ENCODE results near the gene ZFPM1.

Gene ZFPM1

GRCh38 chr16:88487920-88488851 is 35.1 kb downstream of the ZFPM1 start:
- TF ChIP-seq ZNF274 (IDR thresholded peaks at IDR 0.05; ENCODE audit: low read depth, low read length): no peak
- no peak overlapping the region for H3K4me3 ChIP-seq (ENCODE audit: low read length)

GRCh38 chr16:88489163-88489741 is 36.2 kb downstream of the ZFPM1 start:
- H3K4me3 ChIP-seq (ENCODE audit: low read length): no peak overlapping the region
- no peak for TF ChIP-seq ZNF274 (IDR thresholded peaks at IDR 0.05; ENCODE audit: low read depth, low read length)

DNA sequence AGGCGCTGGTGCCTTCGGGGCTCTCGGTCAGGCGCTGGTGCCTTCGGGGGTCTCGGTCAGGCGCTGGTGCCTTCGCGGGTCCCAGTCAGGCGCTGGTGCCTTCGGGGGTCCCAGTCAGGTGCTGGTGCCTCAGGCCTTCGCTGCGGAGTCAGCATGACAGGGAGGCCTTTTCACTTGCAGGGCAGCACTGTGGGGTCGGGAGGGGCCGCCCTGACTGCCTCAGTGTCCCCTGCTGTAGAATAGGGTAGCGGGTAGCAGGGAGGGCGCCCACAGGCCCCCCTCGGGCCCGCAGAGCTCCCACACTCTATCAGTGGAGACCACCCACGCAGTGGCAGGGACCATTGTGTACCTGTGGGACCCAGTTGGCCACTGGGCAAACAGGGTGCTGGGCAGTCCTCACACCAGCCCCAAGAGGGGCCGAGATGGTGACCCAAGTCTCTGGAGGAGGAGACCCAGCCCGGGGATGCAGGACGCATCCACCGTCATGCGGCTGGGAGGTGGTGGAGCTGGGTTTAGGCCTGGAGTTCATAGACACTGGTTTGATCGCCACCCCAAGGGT is 38.0 kb downstream of the ZFPM1 start:
- TF ChIP-seq ZNF274 (IDR thresholded peaks at IDR 0.05; ENCODE audit: low read depth, low read length): no peak
- H3K4me3 ChIP-seq (ENCODE audit: low read length): no peak overlapping the region

GRCh38 chr16:88491560-88492310 is 38.7 kb downstream of the ZFPM1 start:
- no peak for TF ChIP-seq ZNF274 (IDR thresholded peaks at IDR 0.05; ENCODE audit: low read depth, low read length)
- H3K4me3 ChIP-seq (ENCODE audit: low read length): no peak overlapping the region

GRCh38 chr16:88493879-88494278 is 40.8 kb downstream of the ZFPM1 start:
- TF ChIP-seq ZNF274 (IDR thresholded peaks at IDR 0.05; ENCODE audit: low read depth, low read length): no peak

DNA sequence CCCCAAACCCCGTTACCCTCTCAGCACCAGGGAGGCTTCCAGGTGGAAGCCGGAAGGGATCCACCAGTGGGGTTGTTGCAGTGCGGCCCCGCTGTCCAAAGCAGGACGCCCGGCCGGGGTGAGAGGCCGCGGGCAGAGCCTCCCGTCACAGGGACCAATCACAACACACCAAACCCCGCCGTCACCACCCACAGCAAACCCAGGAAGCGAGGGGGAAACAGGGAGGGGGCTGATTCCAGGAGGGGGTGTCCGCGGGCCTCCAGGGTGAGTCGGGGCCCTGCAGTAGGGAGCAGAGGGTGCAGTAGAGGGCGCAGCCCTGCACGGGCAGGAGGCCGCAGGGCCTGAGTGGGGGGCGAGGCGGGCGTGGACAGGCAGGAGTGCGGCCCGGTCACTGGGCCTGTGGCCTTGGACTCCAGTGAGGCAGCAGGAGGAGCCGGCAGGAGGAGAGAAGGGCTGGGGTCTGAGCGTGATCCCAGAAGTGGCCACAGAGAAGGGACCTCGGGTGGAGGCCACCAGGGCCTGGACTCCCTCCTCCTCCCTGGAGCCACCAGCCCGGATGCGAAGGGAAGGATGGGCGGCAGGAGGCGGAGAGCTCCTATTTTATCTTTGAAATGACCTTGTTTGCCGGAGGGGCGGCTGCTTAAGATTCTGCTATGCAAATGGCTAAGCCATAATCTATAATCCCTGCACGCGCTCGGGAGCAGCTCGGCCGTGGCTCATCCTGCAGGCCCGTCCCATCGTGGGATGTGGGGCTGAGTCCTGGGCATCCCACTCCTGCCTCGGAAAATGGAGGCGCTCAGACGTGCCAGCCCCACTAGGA is 41.5 kb downstream of the ZFPM1 start:
- H3K4me3 ChIP-seq (ENCODE audit: low read length): no peak overlapping the region
- TF ChIP-seq ZNF274 (IDR thresholded peaks at IDR 0.05; ENCODE audit: low read depth, low read length): no peak

More at GRCh38 chr16:88493879-88494278, 40.8 kb downstream of the ZFPM1 start:
- no peak overlapping the region for H3K4me3 ChIP-seq (ENCODE audit: low read length)

DNA sequence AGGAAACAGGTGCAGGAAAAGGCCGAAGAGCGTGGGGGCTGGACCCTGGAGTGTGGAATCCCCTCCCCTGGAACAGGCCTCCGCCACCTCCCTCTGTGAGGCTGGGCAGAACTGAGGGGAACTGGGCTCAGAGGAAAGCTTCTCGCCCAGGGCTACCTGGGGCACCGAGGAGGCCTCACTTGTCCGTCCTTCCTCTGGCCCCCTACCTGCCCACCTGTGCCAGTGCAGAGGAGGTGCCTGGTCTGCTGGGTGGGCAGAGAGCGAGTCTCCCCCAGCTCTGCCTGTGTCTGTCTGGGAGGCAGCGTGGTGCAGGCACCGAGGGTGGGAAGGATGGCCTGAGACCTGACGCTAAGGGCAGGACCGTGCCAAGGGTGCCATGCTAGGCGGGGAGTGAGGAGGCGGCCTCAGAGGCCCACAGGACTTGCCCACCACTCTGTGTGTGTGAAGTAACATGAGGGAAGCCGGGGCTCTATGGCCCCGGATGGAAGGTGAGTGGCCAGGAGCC is 42.2 kb downstream of the ZFPM1 start:
- TF ChIP-seq ZNF274 (IDR thresholded peaks at IDR 0.05; ENCODE audit: low read depth, low read length): no peak
- H3K4me3 ChIP-seq (ENCODE audit: low read length): no peak overlapping the region

- TF ChIP-seq ZNF274 (IDR thresholded peaks at IDR 0.05; ENCODE audit: low read depth, low read length): no peak
Measured at GRCh38 chr16:88497561-88498462, 44.7 kb downstream of the ZFPM1 start.

DNA sequence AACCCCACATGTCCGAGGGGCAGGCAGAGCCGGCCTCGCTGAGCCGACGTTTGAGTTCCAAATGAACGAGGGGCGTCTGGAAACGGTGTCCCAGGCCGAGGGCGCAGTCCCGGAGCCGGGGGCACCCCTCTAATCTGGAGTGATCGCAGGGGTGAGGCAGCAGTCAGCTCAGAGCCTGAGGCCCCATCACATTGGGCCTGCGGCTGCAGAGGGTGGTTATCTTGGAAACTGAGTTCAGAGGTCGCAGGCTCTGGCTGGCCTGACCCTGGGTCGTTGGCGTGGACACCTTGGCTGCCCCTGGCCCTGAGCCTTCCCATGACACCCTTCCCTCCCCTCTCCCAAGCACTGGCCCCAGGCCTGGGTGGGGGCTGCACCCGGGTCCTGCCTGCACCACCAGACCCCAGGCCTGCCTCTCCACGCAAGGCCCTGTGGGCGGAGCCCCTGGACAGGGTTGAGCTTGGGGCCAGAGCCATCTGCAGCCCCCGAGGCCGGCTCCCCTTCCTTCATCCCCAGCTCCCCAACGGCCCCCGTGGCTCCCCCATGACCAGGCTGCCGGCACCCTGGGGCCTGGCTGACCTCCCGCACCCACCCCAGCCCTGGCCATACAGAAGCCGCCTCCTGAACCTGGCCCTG is 45.6 kb downstream of the ZFPM1 start:
- H3K4me3 ChIP-seq (ENCODE audit: low read length): no peak overlapping the region
- TF ChIP-seq ZNF274 (IDR thresholded peaks at IDR 0.05; ENCODE audit: low read depth, low read length): no peak

More at GRCh38 chr16:88497561-88498462, 44.7 kb downstream of the ZFPM1 start:
- no peak overlapping the region for H3K4me3 ChIP-seq (ENCODE audit: low read length)

DNA sequence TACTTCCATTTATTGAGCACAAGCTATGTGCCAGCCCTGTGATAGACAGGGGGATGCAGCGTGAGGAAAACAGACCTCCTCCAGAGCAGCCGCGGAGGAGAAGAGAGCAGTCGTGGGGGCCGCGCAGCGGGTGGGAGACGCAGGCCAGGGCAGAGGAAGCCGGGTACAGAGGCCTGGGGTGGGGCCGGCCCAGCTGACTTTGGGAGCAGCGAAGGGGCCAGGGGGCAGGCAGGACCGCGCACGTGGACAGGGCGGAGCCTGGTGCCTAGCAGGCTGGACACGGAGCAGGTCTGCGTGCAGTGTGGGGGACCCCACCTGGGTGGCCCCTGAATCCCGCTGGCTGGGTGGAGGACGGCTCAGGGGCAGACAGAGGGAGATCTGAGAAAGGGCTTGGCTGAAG is 46.2 kb downstream of the ZFPM1 start:
- no peak overlapping the region for H3K4me3 ChIP-seq (ENCODE audit: low read length)
- TF ChIP-seq ZNF274 (IDR thresholded peaks at IDR 0.05; ENCODE audit: low read depth, low read length): no peak

DNA sequence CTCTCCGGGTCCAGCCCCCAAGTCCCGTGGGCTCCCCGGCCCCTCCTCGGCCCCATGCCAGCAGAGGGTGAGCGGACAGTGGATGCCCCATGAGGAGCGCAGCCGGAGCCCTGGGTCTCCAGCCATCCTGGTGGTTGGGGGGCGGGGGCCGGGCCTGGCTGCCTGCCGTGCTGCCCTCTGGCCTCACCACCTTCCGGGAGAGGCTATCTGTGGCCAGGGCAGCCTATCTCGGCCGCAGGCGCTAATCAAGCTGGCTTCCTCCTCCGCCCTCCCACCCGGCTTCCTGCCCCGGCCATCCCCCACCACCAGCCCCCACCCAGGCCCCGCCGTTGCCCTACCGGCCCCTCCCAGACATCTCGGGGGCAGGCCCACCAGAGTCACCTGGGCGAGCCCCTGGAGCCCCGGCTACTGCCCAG is 46.8 kb downstream of the ZFPM1 start:
- H3K4me3 ChIP-seq (ENCODE audit: low read length): no peak overlapping the region
- TF ChIP-seq ZNF274 (IDR thresholded peaks at IDR 0.05; ENCODE audit: low read depth, low read length): no peak

DNA sequence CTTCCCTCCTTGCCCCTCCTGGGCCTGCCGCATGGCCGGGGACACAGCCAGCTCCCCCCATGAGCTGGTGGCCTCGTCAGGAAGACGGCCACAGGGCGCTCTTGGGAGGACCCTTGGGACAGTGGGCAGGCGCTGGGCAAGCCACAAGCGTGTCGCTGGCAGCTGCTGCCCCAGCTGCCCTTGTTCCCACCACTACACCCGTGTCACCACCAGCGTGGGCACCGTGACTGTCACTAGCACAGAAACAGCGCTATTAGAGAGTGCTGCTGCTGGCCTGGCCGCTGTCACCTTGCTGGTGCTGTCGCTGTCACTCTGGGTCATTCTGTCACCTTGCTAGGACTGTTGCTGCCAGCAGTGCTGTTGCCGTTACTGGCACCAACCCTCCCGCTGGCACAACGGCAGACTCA is 47.2 kb downstream of the ZFPM1 start:
- TF ChIP-seq ZNF274 (IDR thresholded peaks at IDR 0.05; ENCODE audit: low read depth, low read length): no peak
- H3K4me3 ChIP-seq (ENCODE audit: low read length): no peak overlapping the region
